WTC11 (cell line): ENCODE measurements around the gene MIEF2. TPM values are rescaled to one million over a fixed set of nuclear protein-coding genes. Genes with fewer than 3 reads are reported as not detected.

Experiments used
- ATAC-seq: fragments of 200-7000 bp; cut with Tn5 transposase; 2 replicates; pipeline ENCODE4 v1.10.0; 2021; ENCODE audit warnings: mild to moderate bottlenecking, moderate library complexity
- CTCF ChIA-PET: fragments of 300-600 bp; sonication (Branson Sonifier 250); formaldehyde crosslinking; loops from one replicate; lab custom pipeline; 2021; ENCODE audit warnings: antibody characterized with exemption; lab: Charles Lee
- POLR2A ChIA-PET: fragments of 350-600 bp; sonication (Branson Sonifier 250); formaldehyde crosslinking; loops from one replicate; lab custom pipeline; 2021; ENCODE audit warnings: antibody characterized with exemption; lab: Charles Lee
- DNase-seq: peaks from one replicate; pipeline ENCODE4 v3.0.0; 2021; ENCODE audit warnings: low spot score
- H3K27ac Mint-ChIP-seq: 2 replicates; pipeline ENCODE4 v1.8.0; 2021; ENCODE audit warnings: mixed read lengths
- H3K27me3 Mint-ChIP-seq: 2 replicates; pipeline ENCODE4 v1.8.0; 2021; ENCODE audit warnings: low read depth, mild to moderate bottlenecking, moderate library complexity, mixed read lengths
- H3K36me3 Mint-ChIP-seq: 2 replicates; pipeline ENCODE4 v1.8.0; 2021; ENCODE audit warnings: mixed read lengths
- H3K4me1 Mint-ChIP-seq: 2 replicates; pipeline ENCODE4 v1.8.0; 2022; ENCODE audit warnings: mixed read lengths
- H3K4me3 Mint-ChIP-seq: 2 replicates; pipeline ENCODE4 v1.8.0; 2021; ENCODE audit warnings: mild to moderate bottlenecking, moderate library complexity, mixed read lengths
- H3K9me3 Mint-ChIP-seq: 2 replicates; pipeline ENCODE4 v1.8.0; 2021; ENCODE audit warnings: mixed read lengths
- CBFB ChIP-seq: sonication (generic); formaldehyde crosslinking; IDR thresholded peaks from 2 replicates; pipeline ENCODE4 v1.8.1; 2022; ENCODE audit warnings: mild to moderate bottlenecking, low read depth, missing genetic modification reagents
- CREM ChIP-seq: sonication (generic); formaldehyde crosslinking; IDR thresholded peaks from 2 replicates; pipeline ENCODE4 v1.8.1; 2022; ENCODE audit warnings: mild to moderate bottlenecking, missing genetic modification reagents, moderate library complexity
- FOXK1 ChIP-seq: sonication (generic); formaldehyde crosslinking; IDR thresholded peaks from 2 replicates; pipeline ENCODE4 v1.8.0; 2022; ENCODE audit warnings: mild to moderate bottlenecking, moderate library complexity, missing genetic modification reagents
- IRF2 ChIP-seq: sonication (generic); formaldehyde crosslinking; IDR thresholded peaks from 2 replicates; pipeline ENCODE4 v1.8.0; 2022; ENCODE audit warnings: low read depth, missing genetic modification reagents, borderline replicate concordance
- JUN ChIP-seq: sonication (generic); formaldehyde crosslinking; IDR thresholded peaks from 2 replicates; pipeline ENCODE4 v1.8.0; 2023; ENCODE audit warnings: mild to moderate bottlenecking, missing genetic modification reagents
- KAT7 ChIP-seq: sonication (generic); formaldehyde crosslinking; IDR thresholded peaks from 2 replicates; pipeline ENCODE4 v1.8.1; 2023; ENCODE audit warnings: missing genetic modification reagents, mild to moderate bottlenecking, borderline replicate concordance
- NFE2L1 ChIP-seq: sonication (generic); formaldehyde crosslinking; IDR thresholded peaks from 2 replicates; pipeline ENCODE4 v1.8.1; 2023; ENCODE audit warnings: missing genetic modification reagents
- PRRX2 ChIP-seq: fragments of 250-450 bp; sonication (Bioruptor Pico); IDR thresholded peaks from 2 replicates; pipeline ENCODE4 v1.8.0; 2021; ENCODE audit warnings: mild to moderate bottlenecking
- RORB ChIP-seq: fragments of 250-450 bp; sonication (Bioruptor Pico); IDR thresholded peaks from 2 replicates; pipeline ENCODE4 v1.9.0; 2021; ENCODE audit warnings: mild to moderate bottlenecking
- SMAD3 ChIP-seq: sonication (generic); formaldehyde crosslinking; IDR thresholded peaks from 2 replicates; pipeline ENCODE4 v1.8.0; 2022; ENCODE audit warnings: missing genetic modification reagents, mild to moderate bottlenecking, borderline replicate concordance
- ZNF138 ChIP-seq: sonication (generic); formaldehyde crosslinking; conservative IDR thresholded peaks from 2 replicates; pipeline ENCODE4 v1.8.1; 2022; ENCODE audit warnings: mild to moderate bottlenecking, moderate library complexity, missing genetic modification reagents
- ZNF263 ChIP-seq: sonication (generic); formaldehyde crosslinking; IDR thresholded peaks from 2 replicates; pipeline ENCODE4 v1.8.1; 2022; ENCODE audit warnings: low read depth, mild to moderate bottlenecking, moderate library complexity, missing genetic modification reagents
- ZNF317 ChIP-seq: sonication (generic); formaldehyde crosslinking; IDR thresholded peaks from 2 replicates; pipeline ENCODE4 v1.8.1; 2023; ENCODE audit warnings: low read depth, mild to moderate bottlenecking, moderate library complexity, missing genetic modification reagents, borderline replicate concordance
- total RNA-seq: library from RNA; stranded (reverse); gene quantifications from 3 replicates; pipeline ENCODE4 v1.2.3, GENCODE V29; 2021
- TF ChIP-seq, protein P1 (sequence below): fragments of 250-450 bp; sonication (Bioruptor Pico); IDR thresholded peaks from 2 replicates; pipeline ENCODE4 v1.9.0; 2021; ENCODE audit warnings: mild to moderate bottlenecking
- TF ChIP-seq, protein P2 (sequence below): sonication (generic); formaldehyde crosslinking; IDR thresholded peaks from 2 replicates; pipeline ENCODE4 v1.8.0; 2022; ENCODE audit warnings: mild to moderate bottlenecking, missing genetic modification reagents
- TF ChIP-seq, protein P3 (sequence below): sonication (generic); formaldehyde crosslinking; IDR thresholded peaks from 2 replicates; pipeline ENCODE4 v1.8.1; 2022; ENCODE audit warnings: missing genetic modification reagents, borderline replicate concordance
- TF ChIP-seq, protein P4 (sequence below): sonication (generic); formaldehyde crosslinking; IDR thresholded peaks from 2 replicates; pipeline ENCODE4 v1.8.1; 2023; ENCODE audit warnings: mild to moderate bottlenecking, missing genetic modification reagents
- TF ChIP-seq, protein P5 (sequence below): sonication (generic); formaldehyde crosslinking; IDR thresholded peaks from 2 replicates; pipeline ENCODE4 v1.8.0; 2022; ENCODE audit warnings: mild to moderate bottlenecking, missing genetic modification reagents
- TF ChIP-seq, protein P6 (sequence below): sonication (generic); formaldehyde crosslinking; IDR thresholded peaks from 2 replicates; pipeline ENCODE4 v1.8.0; 2023; ENCODE audit warnings: missing genetic modification reagents, mild to moderate bottlenecking, borderline replicate concordance

MIEF2 gene
- total RNA-seq, 1 experiment from 2014 or later, result 18.8 TPM

DNA sequence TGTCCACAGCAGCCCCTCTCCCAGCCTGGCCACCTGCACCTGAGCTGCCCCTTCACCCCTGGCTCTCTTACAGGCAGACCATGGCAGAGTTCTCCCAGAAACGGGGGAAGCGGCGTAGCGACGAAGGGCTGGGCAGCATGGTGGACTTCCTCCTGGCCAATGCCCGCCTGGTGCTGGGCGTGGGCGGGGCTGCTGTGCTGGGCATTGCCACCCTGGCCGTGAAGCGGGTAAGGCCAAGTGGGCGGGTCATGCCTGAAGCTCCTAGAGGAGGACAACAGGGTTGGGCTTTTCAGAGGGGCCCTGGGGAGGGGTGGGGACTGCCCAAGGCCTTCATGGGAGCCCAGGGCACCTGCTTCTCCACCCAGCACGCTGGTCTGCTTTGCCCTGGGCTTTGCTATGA is 2.2 kb downstream of the MIEF2 start (continued):
- TF ChIP-seq NFE2L1 (CRISPR knock-in tag), result no peak

DNA sequence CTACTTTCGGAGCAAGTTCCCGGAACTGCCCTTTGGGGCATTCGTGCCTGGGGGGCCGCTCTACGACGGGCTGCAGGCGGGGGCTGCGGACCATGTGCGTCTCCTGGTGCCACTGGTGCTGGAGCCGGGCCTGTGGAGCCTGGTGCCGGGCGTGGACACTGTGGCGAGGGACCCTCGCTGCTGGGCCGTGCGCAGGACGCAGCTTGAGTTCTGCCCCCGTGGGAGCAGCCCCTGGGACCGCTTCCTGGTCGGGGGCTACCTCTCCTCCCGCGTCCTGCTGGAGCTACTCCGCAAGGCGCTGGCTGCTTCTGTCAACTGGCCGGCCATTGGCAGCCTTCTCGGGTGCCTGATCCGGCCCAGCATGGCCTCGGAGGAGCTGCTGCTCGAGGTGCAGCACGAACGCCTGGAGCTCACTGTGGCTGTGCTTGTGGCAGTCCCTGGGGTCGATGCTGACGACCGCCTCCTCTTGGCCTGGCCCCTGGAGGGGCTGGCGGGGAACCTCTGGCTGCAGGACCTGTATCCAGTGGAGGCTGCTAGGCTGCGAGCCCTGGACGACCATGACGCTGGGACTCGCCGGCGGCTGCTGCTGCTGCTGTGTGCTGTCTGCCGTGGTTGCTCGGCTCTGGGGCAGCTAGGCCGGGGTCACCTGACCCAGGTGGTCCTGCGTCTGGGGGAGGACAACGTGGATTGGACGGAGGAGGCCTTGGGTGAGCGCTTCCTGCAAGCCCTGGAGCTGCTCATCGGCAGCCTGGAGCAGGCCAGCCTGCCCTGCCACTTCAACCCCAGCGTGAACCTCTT is 3.6 kb downstream of the MIEF2 start:
- ATAC-seq, result no peak
- Mint-ChIP-seq H3K27me3 (no peaks in the 10 kb centered on the region), H3K4me1 (peaks cover 19% of the 10 kb centered on the region), H3K27ac (no peak overlapping the region), H3K9me3 (no peaks in the 10 kb centered on the region), H3K36me3 (peaks cover 7% of the 10 kb centered on the region; the same call in 1 of the 2 replicates), H3K4me3 (no peak overlapping the region)
- TF ChIP-seq, protein P1, sequence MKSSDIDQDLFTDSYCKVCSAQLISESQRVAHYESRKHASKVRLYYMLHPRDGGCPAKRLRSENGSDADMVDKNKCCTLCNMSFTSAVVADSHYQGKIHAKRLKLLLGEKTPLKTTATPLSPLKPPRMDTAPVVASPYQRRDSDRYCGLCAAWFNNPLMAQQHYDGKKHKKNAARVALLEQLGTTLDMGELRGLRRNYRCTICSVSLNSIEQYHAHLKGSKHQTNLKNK (CRISPR knock-in tag), result no peak
- TF ChIP-seq, protein P2, sequence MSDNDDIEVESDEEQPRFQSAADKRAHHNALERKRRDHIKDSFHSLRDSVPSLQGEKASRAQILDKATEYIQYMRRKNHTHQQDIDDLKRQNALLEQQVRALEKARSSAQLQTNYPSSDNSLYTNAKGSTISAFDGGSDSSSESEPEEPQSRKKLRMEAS (CRISPR knock-in tag), result no peak
- TF ChIP-seq KAT7 (CRISPR knock-in tag) (no peak), JUN (CRISPR knock-in tag) (no peak), FOXK1 (CRISPR knock-in tag) (no peak), ZNF263 (CRISPR knock-in tag) (no peak), ZNF317 (no peak), CBFB (no peak)
- TF ChIP-seq, protein P3, sequence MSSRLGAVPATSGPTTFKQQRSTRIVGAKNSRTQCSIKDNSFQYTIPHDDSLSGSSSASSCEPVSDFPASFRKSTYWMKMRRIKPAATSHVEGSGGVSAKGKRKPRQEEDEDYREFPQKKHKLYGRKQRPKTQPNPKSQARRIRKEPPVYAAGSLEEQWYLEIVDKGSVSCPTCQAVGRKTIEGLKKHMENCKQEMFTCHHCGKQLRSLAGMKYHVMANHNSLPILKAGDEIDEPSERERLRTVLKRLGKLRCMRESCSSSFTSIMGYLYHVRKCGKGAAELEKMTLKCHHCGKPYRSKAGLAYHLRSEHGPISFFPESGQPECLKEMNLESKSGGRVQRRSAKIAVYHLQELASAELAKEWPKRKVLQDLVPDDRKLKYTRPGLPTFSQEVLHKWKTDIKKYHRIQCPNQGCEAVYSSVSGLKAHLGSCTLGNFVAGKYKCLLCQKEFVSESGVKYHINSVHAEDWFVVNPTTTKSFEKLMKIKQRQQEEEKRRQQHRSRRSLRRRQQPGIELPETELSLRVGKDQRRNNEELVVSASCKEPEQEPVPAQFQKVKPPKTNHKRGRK (CRISPR knock-in tag), result no peak
- TF ChIP-seq, protein P4, sequence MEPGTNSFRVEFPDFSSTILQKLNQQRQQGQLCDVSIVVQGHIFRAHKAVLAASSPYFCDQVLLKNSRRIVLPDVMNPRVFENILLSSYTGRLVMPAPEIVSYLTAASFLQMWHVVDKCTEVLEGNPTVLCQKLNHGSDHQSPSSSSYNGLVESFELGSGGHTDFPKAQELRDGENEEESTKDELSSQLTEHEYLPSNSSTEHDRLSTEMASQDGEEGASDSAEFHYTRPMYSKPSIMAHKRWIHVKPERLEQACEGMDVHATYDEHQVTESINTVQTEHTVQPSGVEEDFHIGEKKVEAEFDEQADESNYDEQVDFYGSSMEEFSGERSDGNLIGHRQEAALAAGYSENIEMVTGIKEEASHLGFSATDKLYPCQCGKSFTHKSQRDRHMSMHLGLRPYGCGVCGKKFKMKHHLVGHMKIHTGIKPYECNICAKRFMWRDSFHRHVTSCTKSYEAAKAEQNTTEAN (CRISPR knock-in tag), result no peak
- DNase-seq, result no peak
- ChIA-PET POLR2A (no interaction called here), CTCF (interaction anchor here (0.5 kb wide), 1 partner anchor 13 kb away, joined by 3 read pairs; no protein-coding TSS in a partner anchor)

DNA sequence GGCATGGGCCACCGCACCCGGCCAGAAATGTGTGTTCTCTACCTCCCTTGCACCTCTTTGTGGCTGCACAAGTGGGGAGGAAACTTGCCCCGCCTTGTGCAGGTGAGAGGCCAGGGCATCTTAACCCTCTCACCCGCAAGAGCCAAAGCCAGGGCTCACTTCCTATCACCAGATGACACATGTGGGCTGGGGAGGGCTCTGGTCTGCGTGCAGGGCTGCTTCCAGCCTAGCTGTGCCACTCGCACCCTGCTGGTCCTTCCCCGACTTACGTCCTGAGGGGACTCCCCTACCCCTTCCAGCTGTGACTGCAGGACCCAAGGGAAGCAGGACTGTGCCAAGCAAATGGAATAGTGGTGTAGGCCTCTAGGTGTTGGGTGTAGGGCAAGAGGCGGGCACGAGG is 6.9 kb downstream of the MIEF2 start:
- TF ChIP-seq, protein P3 (CRISPR knock-in tag), result no peak
- no peak for TF ChIP-seq PRRX2
- no peak for TF ChIP-seq CREM
- no peak for TF ChIP-seq NFE2L1 (CRISPR knock-in tag)
- TF ChIP-seq, protein P5, sequence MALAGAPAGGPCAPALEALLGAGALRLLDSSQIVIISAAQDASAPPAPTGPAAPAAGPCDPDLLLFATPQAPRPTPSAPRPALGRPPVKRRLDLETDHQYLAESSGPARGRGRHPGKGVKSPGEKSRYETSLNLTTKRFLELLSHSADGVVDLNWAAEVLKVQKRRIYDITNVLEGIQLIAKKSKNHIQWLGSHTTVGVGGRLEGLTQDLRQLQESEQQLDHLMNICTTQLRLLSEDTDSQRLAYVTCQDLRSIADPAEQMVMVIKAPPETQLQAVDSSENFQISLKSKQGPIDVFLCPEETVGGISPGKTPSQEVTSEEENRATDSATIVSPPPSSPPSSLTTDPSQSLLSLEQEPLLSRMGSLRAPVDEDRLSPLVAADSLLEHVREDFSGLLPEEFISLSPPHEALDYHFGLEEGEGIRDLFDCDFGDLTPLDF (CRISPR knock-in tag), result no peak
- TF ChIP-seq, protein P6, sequence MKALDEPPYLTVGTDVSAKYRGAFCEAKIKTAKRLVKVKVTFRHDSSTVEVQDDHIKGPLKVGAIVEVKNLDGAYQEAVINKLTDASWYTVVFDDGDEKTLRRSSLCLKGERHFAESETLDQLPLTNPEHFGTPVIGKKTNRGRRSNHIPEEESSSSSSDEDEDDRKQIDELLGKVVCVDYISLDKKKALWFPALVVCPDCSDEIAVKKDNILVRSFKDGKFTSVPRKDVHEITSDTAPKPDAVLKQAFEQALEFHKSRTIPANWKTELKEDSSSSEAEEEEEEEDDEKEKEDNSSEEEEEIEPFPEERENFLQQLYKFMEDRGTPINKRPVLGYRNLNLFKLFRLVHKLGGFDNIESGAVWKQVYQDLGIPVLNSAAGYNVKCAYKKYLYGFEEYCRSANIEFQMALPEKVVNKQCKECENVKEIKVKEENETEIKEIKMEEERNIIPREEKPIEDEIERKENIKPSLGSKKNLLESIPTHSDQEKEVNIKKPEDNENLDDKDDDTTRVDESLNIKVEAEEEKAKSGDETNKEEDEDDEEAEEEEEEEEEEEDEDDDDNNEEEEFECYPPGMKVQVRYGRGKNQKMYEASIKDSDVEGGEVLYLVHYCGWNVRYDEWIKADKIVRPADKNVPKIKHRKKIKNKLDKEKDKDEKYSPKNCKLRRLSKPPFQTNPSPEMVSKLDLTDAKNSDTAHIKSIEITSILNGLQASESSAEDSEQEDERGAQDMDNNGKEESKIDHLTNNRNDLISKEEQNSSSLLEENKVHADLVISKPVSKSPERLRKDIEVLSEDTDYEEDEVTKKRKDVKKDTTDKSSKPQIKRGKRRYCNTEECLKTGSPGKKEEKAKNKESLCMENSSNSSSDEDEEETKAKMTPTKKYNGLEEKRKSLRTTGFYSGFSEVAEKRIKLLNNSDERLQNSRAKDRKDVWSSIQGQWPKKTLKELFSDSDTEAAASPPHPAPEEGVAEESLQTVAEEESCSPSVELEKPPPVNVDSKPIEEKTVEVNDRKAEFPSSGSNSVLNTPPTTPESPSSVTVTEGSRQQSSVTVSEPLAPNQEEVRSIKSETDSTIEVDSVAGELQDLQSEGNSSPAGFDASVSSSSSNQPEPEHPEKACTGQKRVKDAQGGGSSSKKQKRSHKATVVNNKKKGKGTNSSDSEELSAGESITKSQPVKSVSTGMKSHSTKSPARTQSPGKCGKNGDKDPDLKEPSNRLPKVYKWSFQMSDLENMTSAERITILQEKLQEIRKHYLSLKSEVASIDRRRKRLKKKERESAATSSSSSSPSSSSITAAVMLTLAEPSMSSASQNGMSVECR (CRISPR knock-in tag), result no peak
- no peak for TF ChIP-seq IRF2 (CRISPR knock-in tag)
- no peak for TF ChIP-seq SMAD3 (CRISPR knock-in tag)
- TF ChIP-seq RORB (CRISPR knock-in tag), result no peak
- TF ChIP-seq ZNF138 (CRISPR knock-in tag), result no peak
- no peaks in the 10 kb centered on the region for H3K9me3 Mint-ChIP-seq
- peaks cover 8% of the 10 kb centered on the region for H3K4me1 Mint-ChIP-seq
- H3K4me3 Mint-ChIP-seq, result no peak overlapping the region
- CTCF ChIA-PET, result interaction anchor here (1.6 to 1.8 kb wide), 3 partner anchors 12 to 50 kb away, joined by 4 to 9 read pairs (median 7); no protein-coding TSS in a partner anchor
- no peaks in the 10 kb centered on the region for H3K27me3 Mint-ChIP-seq
- DNase-seq (no peak), ATAC-seq (no peak)
- no peak overlapping the region for H3K27ac Mint-ChIP-seq
- POLR2A ChIA-PET, result no interaction called here
- peaks cover 7% of the 10 kb centered on the region; the same call in 1 of the 2 replicates for H3K36me3 Mint-ChIP-seq
